ENCODE results near the gene RASSF8. TPM values are rescaled to one million over a fixed set of nuclear protein-coding genes. Genes with fewer than 3 reads are reported as not detected.

Gene RASSF8
- total RNA-seq, 1 donor from 2014 or later, result 19.0 TPM

Other genes starting within 250 kb of the RASSF8 start
- gene BHLHE41, start 166.4 kb downstream of the RASSF8 start, total RNA-seq, result 2.1 TPM in 1 of 2 replicates, not detected in the other
- 0.26 and 0.38 TPM in 2 replicates for gene SSPN, start 236.9 kb downstream of the RASSF8 start, total RNA-seq

Data from bronchial epithelial cell (primary cell).